K562 (cell line): ENCODE data around the gene CATSPER1. TPM values are rescaled to one million over a fixed set of nuclear protein-coding genes. Genes with fewer than 3 reads are reported as not detected.
A peak's percentile ranks its signal among the peaks of the same experiment; 100 is the strongest.

ENCODE experiments used
- ARID1B ChIP-seq: fragments of 450-650 bp; IDR thresholded peaks from 2 replicates; pipeline ENCODE4 v1.6.1; 2016; ENCODE audit warnings: antibody characterized with exemption, mild to moderate bottlenecking, inconsistent platforms
- ETV5 ChIP-seq: sonication (generic); formaldehyde crosslinking; IDR thresholded peaks from 2 replicates; pipeline ENCODE4 v1.4.0; 2020; ENCODE audit warnings: low read depth, mild to moderate bottlenecking, missing genetic modification reagents
- FUS ChIP-seq: fragments of 200-400 bp; formaldehyde crosslinking; optimal IDR thresholded peaks from 2 replicates; pipeline ENCODE3; 2017; ENCODE audit warnings: low read depth, low read length
- NBN ChIP-seq: fragments of 450-650 bp; IDR thresholded peaks from 2 replicates; pipeline ENCODE4 v1.6.1; 2016; ENCODE audit warnings: low read depth, mild to moderate bottlenecking
- NFIX ChIP-seq: fragments of 250-450 bp; sonication (Bioruptor Pico); IDR thresholded peaks from 2 replicates; pipeline ENCODE4 v1.4.0; 2020; ENCODE audit warnings: low read depth, mild to moderate bottlenecking, moderate library complexity
- NONO ChIP-seq, 2 experiments: fragments of 200-400 bp in 1 of 2; fragments of 450-650 bp in 1 of 2; formaldehyde crosslinking in 1 of 2; IDR thresholded peaks; 2 replicates each; pipeline ENCODE4 v1.6.1; 2017; ENCODE audit warnings: low read depth in 2 of 2, mild to moderate bottlenecking in 2 of 2, moderate library complexity in 2 of 2, low read length in 1 of 2
- REST ChIP-seq, 2 experiments: fragments of 450-650 bp; formaldehyde crosslinking in 1 of 2; IDR thresholded peaks; 2 replicates each; pipeline versions ENCODE4 v1.4.0 to v1.6.1; 2014 to 2020; ENCODE audit warnings: mild to moderate bottlenecking in 2 of 2, borderline replicate concordance in 1 of 2, low read depth in 1 of 2
- SPI1 ChIP-seq: IDR thresholded peaks from 2 replicates; pipeline ENCODE4 v1.6.1; 2011; ENCODE audit warnings: low read depth, low read length, control low read depth, borderline replicate concordance
- THAP7 ChIP-seq: fragments of 250-450 bp; sonication (Bioruptor Pico); IDR thresholded peaks from 2 replicates; pipeline ENCODE4 v1.5.0; 2021
- ZC3H11A ChIP-seq: IDR thresholded peaks from 2 replicates; pipeline ENCODE4 v1.6.1; 2012; ENCODE audit warnings: low read depth, low read length, improper control_type of control experiment
- ZNF24 ChIP-seq: fragments of 450-650 bp; IDR thresholded peaks from 2 replicates; pipeline ENCODE4 v1.6.1; 2016
- polyA plus RNA-seq, 8 experiments: library from polyadenylated mRNA; depleted of rRNA in 4 of 8; stranded (reverse) in 5 of 8; unstranded in 3 of 8; fragments of >200 nt; fragmentation: Nextera tagmentation in 2 of 8; fragmentation: Illumina TruSeq in 1 of 8; extraction: Ambion mirVana in 2 of 8; extraction: Trizol in 1 of 8; gene quantifications; 2 replicates each; pipeline versions ENCODE4 v1.2.1 to v1.2.3, GENCODE V29; 2011 to 2014; ENCODE audit warnings: inconsistent platforms in 1 of 8, missing spikeins in 1 of 8
- total RNA-seq, 7 experiments: library from RNA; depleted of rRNA in 6 of 7; stranded (reverse); fragments of >200 nt in 6 of 7; fragmentation: Illumina TruSeq in 2 of 7; extraction: Trizol in 2 of 7; gene quantifications; 2 replicates each; pipeline versions ENCODE4 v1.2.1 to v1.2.3, GENCODE V29; 2011 to 2021; ENCODE audit warnings: low replicate concordance in 1 of 7
- TF ChIP-seq, protein P1 (sequence below), 3 experiments: IDR thresholded peaks in 2 of 3; conservative IDR thresholded peaks in 1 of 3; 2 replicates each; pipeline ENCODE4 v1.5.1; 2011 to 2012; ENCODE audit warnings: low read length in 3 of 3, mild to moderate bottlenecking in 3 of 3, control low read depth in 2 of 3, improper control_type of control experiment in 1 of 3, inconsistent platforms in 1 of 3, low read depth in 1 of 3, mixed read lengths in 1 of 3, moderate library complexity in 1 of 3; ENCODE audit not compliant: insufficient read depth in 2 of 3
- TF ChIP-seq, protein P2 (sequence below): fragments of 200-800 bp; sonication (Bioruptor generic); IDR thresholded peaks from 2 replicates; pipeline ENCODE4 v1.6.1; 2017; ENCODE audit warnings: missing genetic modification characterization, missing compliant biosample characterization

CATSPER1 gene
- total and polyA plus RNA-seq, 9 of the 15 experiments (the other 6 are each of a cell fraction or from before 2014, with no cell fraction given): 0.21 to 3.3 (median 0.76) TPM

DNA sequence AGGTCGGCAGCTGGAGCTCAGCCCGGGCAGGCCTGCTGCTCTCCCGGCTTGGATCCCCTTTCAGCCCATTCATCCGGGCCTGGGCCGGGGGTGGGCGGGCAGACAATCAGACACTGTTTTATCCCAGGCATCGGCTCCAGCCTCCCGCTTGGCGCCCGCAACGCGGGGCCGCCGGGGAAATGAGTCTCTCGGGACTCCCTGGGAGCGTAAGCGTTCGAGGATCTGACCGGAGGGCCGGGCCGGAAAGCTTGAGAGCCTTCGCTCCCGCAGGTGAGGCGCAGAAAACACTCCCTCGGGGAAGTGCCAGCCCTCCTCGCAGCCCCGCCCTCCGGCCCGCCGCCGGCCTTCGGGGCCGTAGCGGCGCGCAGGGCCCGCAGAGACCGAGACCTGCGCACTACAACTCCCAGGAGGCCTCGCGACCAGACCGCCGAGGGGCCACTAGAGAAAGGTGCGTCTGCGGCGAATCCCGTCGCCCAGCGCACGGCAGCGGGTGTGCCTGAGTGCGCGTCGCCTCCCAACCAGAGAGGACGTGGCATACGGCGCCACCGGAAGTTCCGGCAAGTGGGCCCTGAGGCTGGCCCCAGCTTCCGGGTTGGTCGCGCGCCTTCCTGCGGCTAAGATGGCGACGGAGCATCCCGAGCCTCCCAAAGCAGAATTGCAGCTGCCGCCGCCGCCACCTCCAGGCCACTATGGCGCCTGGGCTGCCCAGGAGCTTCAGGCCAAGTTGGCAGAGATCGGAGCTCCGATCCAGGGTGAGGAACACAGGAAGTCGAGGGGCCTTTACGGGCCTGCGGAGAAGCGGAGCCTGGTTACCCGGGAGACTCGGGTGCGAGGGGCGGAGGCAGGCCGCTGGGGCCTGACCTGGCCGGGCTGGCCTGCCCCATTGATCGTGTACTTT, 25.7 kb upstream of the CATSPER1 start, which contains the start of gene SF3B2 (continued):
- TF ChIP-seq, protein P1, sequence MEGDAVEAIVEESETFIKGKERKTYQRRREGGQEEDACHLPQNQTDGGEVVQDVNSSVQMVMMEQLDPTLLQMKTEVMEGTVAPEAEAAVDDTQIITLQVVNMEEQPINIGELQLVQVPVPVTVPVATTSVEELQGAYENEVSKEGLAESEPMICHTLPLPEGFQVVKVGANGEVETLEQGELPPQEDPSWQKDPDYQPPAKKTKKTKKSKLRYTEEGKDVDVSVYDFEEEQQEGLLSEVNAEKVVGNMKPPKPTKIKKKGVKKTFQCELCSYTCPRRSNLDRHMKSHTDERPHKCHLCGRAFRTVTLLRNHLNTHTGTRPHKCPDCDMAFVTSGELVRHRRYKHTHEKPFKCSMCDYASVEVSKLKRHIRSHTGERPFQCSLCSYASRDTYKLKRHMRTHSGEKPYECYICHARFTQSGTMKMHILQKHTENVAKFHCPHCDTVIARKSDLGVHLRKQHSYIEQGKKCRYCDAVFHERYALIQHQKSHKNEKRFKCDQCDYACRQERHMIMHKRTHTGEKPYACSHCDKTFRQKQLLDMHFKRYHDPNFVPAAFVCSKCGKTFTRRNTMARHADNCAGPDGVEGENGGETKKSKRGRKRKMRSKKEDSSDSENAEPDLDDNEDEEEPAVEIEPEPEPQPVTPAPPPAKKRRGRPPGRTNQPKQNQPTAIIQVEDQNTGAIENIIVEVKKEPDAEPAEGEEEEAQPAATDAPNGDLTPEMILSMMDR (IDR thresholded peaks at IDR 0.05 in 2 of 3, conservative IDR thresholded peaks at IDR 0.05 in 1 of 3; ENCODE audit: insufficient read depth in 2 of 3, low read depth in 1 of 3, low read length in 3 of 3): no peak
- TF ChIP-seq FUS: peak; percentile 63
- TF ChIP-seq NBN: no peak
- TF ChIP-seq, protein P2, sequence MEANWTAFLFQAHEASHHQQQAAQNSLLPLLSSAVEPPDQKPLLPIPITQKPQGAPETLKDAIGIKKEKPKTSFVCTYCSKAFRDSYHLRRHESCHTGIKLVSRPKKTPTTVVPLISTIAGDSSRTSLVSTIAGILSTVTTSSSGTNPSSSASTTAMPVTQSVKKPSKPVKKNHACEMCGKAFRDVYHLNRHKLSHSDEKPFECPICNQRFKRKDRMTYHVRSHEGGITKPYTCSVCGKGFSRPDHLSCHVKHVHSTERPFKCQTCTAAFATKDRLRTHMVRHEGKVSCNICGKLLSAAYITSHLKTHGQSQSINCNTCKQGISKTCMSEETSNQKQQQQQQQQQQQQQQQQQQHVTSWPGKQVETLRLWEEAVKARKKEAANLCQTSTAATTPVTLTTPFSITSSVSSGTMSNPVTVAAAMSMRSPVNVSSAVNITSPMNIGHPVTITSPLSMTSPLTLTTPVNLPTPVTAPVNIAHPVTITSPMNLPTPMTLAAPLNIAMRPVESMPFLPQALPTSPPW (CRISPR knock-in tag): peak; percentile 85
- no peak for TF ChIP-seq SPI1
- TF ChIP-seq NFIX (CRISPR knock-in tag): no peak
- no peak for TF ChIP-seq REST (IDR thresholded peaks at IDR 0.05; ENCODE audit: borderline replicate concordance)
- TF ChIP-seq REST (CRISPR knock-in tag; IDR thresholded peaks at IDR 0.05; ENCODE audit: low read depth): 0 out of 2 replicates have a peak, but pooled peaks have one; percentile 22
- peak; percentile 64; the same call in 1 of the 2 replicates for TF ChIP-seq THAP7
- TF ChIP-seq ARID1B: no peak
- TF ChIP-seq NONO (IDR thresholded peaks at IDR 0.05; ENCODE audit: low read depth in 2 of 2, low read length in 1 of 2): peak in 1 of 2 experiments; percentile 44; a peak in 1 of 4 replicates
- peak; percentile 95 for TF ChIP-seq ETV5
- no peak for TF ChIP-seq ZC3H11A
- TF ChIP-seq ZNF24: no peak
